GM12892 (cell line): ENCODE results near the gene SLC22A12.

Experiments
- POLR2A ChIP-seq: IDR thresholded peaks from 2 replicates; pipeline ENCODE4 v1.6.1; 2011; ENCODE audit warnings: low read depth, low read length, control low read depth
- POLR2AphosphoS5 ChIP-seq: IDR thresholded peaks from 2 replicates; pipeline ENCODE4 v1.6.1; 2011; ENCODE audit warnings: low read depth, low read length, control low read depth

DNA sequence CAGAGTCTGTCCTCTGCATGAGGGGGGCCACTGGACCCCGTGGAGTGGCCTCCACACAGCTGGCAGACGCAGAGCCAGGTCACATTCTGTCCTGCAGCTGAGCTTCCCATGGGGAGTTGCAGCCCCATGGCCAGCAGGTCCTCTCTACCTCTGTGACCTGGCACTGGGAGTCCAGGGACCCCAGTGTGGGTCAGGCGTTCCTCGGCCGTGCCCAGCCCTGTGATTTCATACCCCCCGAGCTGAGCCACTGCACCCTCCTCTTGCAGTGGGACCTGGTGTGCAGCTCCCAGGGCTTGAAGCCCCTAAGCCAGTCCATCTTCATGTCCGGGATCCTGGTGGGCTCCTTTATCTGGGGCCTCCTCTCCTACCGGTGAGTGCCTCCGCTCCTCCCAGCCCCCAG is 32.2 kb upstream of the SLC22A12 start:
- TF ChIP-seq POLR2AphosphoS5 = no peak
- no peak for TF ChIP-seq POLR2A
